H1 (cell line): ENCODE data around the gene INPP5E. TPM values are rescaled to one million over a fixed set of nuclear protein-coding genes. Genes with fewer than 3 reads are reported as not detected.

Source experiments
- CTCF ChIA-PET: fragments of 300-600 bp; sonication (Branson Sonifier 250); formaldehyde crosslinking; loops from one replicate; lab custom pipeline; 2021; ENCODE audit not compliant: partially characterized antibody; lab: Charles Lee
- POLR2A ChIA-PET: fragments of 300-600 bp; sonication (Branson Sonifier 250); formaldehyde crosslinking; loops from one replicate; lab custom pipeline; 2021; ENCODE audit warnings: inconsistent platforms; ENCODE audit not compliant: partially characterized antibody; lab: Charles Lee
- DNase-seq, 2 experiments: peaks; one replicate each; pipeline versions ENCODE4 v3.0.0 to v3.0.0-alpha.2; 2010 to 2022; ENCODE audit warnings: low spot score in 2 of 2, low read depth in 1 of 2, mixed read lengths in 1 of 2
- FAIRE-seq: peaks from 2 replicates; lab custom pipeline; 2011; peaks lifted over from hg19 to GRCh38; lab: Jason Lieb, UNC
- H2AFZ ChIP-seq: 2 replicates; pipeline ENCODE4 v1.8.1; 2012; ENCODE audit warnings: low read length, inconsistent platforms
- H2AK5ac ChIP-seq: 2 replicates; pipeline ENCODE4 v1.6.1; 2013; ENCODE audit warnings: low read depth, low read length
- H2BK120ac ChIP-seq: replicated peaks from 2 replicates; pipeline ENCODE3; 2013; ENCODE audit warnings: low read depth, low read length, inconsistent platforms
- H2BK12ac ChIP-seq: 2 replicates; pipeline ENCODE4 v1.6.1; 2013; ENCODE audit warnings: low read depth, low read length
- H2BK15ac ChIP-seq: 2 replicates; pipeline ENCODE4 v1.6.1; 2013; ENCODE audit warnings: low read length
- H2BK20ac ChIP-seq: 2 replicates; pipeline ENCODE4 v1.6.1; 2013; ENCODE audit warnings: low read length
- H2BK5ac ChIP-seq: 2 replicates; pipeline ENCODE4 v1.6.1; 2013; ENCODE audit warnings: low read depth, low read length
- H3K14ac ChIP-seq: 2 replicates; pipeline ENCODE4 v1.6.1; 2013; ENCODE audit warnings: inconsistent platforms; ENCODE audit not compliant: insufficient read length
- H3K18ac ChIP-seq: 2 replicates; pipeline ENCODE4 v1.6.1; 2013; ENCODE audit warnings: low read length; ENCODE audit errors: extremely low read depth
- H3K23ac ChIP-seq: 2 replicates; pipeline ENCODE4 v1.6.1; 2013; ENCODE audit warnings: inconsistent platforms; ENCODE audit not compliant: insufficient read length
- H3K23me2 ChIP-seq: 2 replicates; pipeline ENCODE4 v1.6.1; 2013; ENCODE audit warnings: low read depth, low read length
- H3K27ac ChIP-seq: 2 replicates; pipeline ENCODE4 v1.6.1; 2011; ENCODE audit warnings: low read depth, low read length, inconsistent platforms
- H3K27me3 ChIP-seq, 4 experiments: replicated peaks in 1 of 4; 1 replicate in 1 of 4; 2 replicates in 3 of 4; pipeline versions ENCODE4 v1.6.1 to v1.8.1; 2011 to 2013; ENCODE audit warnings: low read length in 3 of 4, mild to moderate bottlenecking in 3 of 4, inconsistent platforms in 2 of 4, mixed read lengths in 2 of 4, moderate library complexity in 1 of 4; ENCODE audit not compliant: control insufficient read depth in 3 of 4, insufficient read depth in 3 of 4; ENCODE audit errors: extremely low read depth in 1 of 4
- H3K36me3 ChIP-seq, 4 experiments: 2 replicates each; pipeline versions ENCODE4 v1.6.1 to v1.8.1; 2011 to 2013; ENCODE audit warnings: mild to moderate bottlenecking in 4 of 4, low read length in 3 of 4, moderate library complexity in 2 of 4, control low read depth in 1 of 4, inconsistent platforms in 1 of 4; ENCODE audit not compliant: insufficient read depth in 4 of 4, control insufficient read depth in 2 of 4
- H3K4ac ChIP-seq: replicated peaks from 2 replicates; pipeline ENCODE3; 2013; ENCODE audit warnings: low read length, low read depth, mixed read lengths, inconsistent platforms; ENCODE audit not compliant: insufficient read length
- H3K4me1 ChIP-seq, 4 experiments: replicated peaks in 1 of 4; 1 replicate in 1 of 4; 2 replicates in 3 of 4; pipeline versions ENCODE4 v1.6.1 to v1.8.1; 2011 to 2013; ENCODE audit warnings: low read length in 3 of 4, inconsistent platforms in 2 of 4, mixed read lengths in 1 of 4; ENCODE audit not compliant: insufficient read depth in 4 of 4, control insufficient read depth in 3 of 4
- H3K4me2 ChIP-seq, 2 experiments: 2 replicates each; pipeline versions ENCODE4 v1.6.1 to v1.8.1; 2011 to 2013; ENCODE audit warnings: low read depth in 2 of 2, low read length in 2 of 2, control low read depth in 1 of 2, inconsistent platforms in 1 of 2, mild to moderate bottlenecking in 1 of 2; ENCODE audit not compliant: insufficient read depth in 1 of 2
- H3K4me3 ChIP-seq, 4 experiments: fragments of 200-600, 300-600 bp in 1 of 4; sonication (generic), shearing (Covaris generic), sonication (Bioruptor Twin) in 1 of 4; 2 replicates each; pipeline versions ENCODE4 v1.5.1 to v1.8.1; 2011 to 2016; ENCODE audit warnings: low read length in 4 of 4, low read depth in 3 of 4, control low read depth in 2 of 4, inconsistent platforms in 2 of 4, mild to moderate bottlenecking in 2 of 4, mixed read lengths in 1 of 4, moderate library complexity in 1 of 4; ENCODE audit not compliant: insufficient read depth in 2 of 4; ENCODE audit errors: extremely low read depth in 1 of 4
- H3K56ac ChIP-seq: replicated peaks from 2 replicates; pipeline ENCODE3; 2013; ENCODE audit warnings: low read depth, mild to moderate bottlenecking, mixed read lengths, low read length, inconsistent platforms; ENCODE audit not compliant: insufficient read length
- H3K79me1 ChIP-seq: 2 replicates; pipeline ENCODE4 v1.6.1; 2013; ENCODE audit warnings: low read depth, low read length, control low read depth
- H3K79me2 ChIP-seq, 2 experiments: 2 replicates each; pipeline versions ENCODE4 v1.6.1 to v1.8.1; 2012 to 2013; ENCODE audit warnings: low read length in 2 of 2, mild to moderate bottlenecking in 2 of 2, inconsistent platforms in 1 of 2; ENCODE audit not compliant: insufficient read depth in 2 of 2, control insufficient read depth in 1 of 2
- H3K9ac ChIP-seq, 4 experiments: replicated peaks in 1 of 4; 1 replicate in 1 of 4; 2 replicates in 3 of 4; pipeline versions ENCODE4 v1.6.1 to v1.8.1; 2011 to 2013; ENCODE audit warnings: low read depth in 3 of 4, low read length in 3 of 4, control low read depth in 2 of 4, mild to moderate bottlenecking in 2 of 4, moderate library complexity in 2 of 4, inconsistent platforms in 1 of 4; ENCODE audit errors: extremely low read depth in 1 of 4
- H3K9me3 ChIP-seq, 2 experiments: 2 replicates each; pipeline versions ENCODE4 v1.6.1 to v1.8.1; 2012 to 2013; ENCODE audit warnings: mild to moderate bottlenecking in 2 of 2, moderate library complexity in 2 of 2, control low read depth in 1 of 2, inconsistent platforms in 1 of 2, low read depth in 1 of 2, low read length in 1 of 2, mixed read lengths in 1 of 2; ENCODE audit not compliant: insufficient read depth in 2 of 2
- H4K20me1 ChIP-seq, 2 experiments: replicated peaks in 1 of 2; 2 replicates each; pipeline versions ENCODE3 to v1.8.1; 2011 to 2013; ENCODE audit warnings: inconsistent platforms in 2 of 2, low read length in 2 of 2, mild to moderate bottlenecking in 1 of 2; ENCODE audit not compliant: insufficient read depth in 2 of 2, control insufficient read depth in 1 of 2
- H4K5ac ChIP-seq: 2 replicates; pipeline ENCODE4 v1.6.1; 2013; ENCODE audit warnings: low read length, low read depth, mixed read lengths, inconsistent platforms; ENCODE audit not compliant: insufficient read length
- H4K8ac ChIP-seq: 2 replicates; pipeline ENCODE4 v1.8.0; 2013; ENCODE audit warnings: mild to moderate bottlenecking, moderate library complexity, low read length, inconsistent platforms; ENCODE audit not compliant: insufficient read depth; ENCODE audit errors: extremely low read depth
- H4K91ac ChIP-seq: replicated peaks from 2 replicates; pipeline ENCODE3; 2013; ENCODE audit warnings: low read length, mixed read lengths, inconsistent platforms; ENCODE audit not compliant: insufficient read length
- CBX8 ChIP-seq: fragments of 300-800, 300-1000 bp; sonication (generic); IDR thresholded peaks from 2 replicates; pipeline ENCODE4 v1.7.1; 2016; ENCODE audit warnings: low read depth, low read length, borderline replicate concordance
- HDAC6 ChIP-seq: IDR thresholded peaks from one replicate; pipeline ENCODE4 v1.7.1; 2012; ENCODE audit warnings: low read depth, mild to moderate bottlenecking, inconsistent platforms, low read length, moderate library complexity
- SIN3A ChIP-seq, 2 experiments: IDR thresholded peaks in 1 of 2; conservative IDR thresholded peaks in 1 of 2; 2 replicates each; pipeline ENCODE4 v1.6.1; 2011 to 2012; ENCODE audit warnings: low read length in 2 of 2, improper control_type of control experiment in 1 of 2, low read depth in 1 of 2, mild to moderate bottlenecking in 1 of 2
- WGBS, 2 experiments: shearing (Covaris generic) in 1 of 2; methylation state at CpG; one replicate each; pipeline versions ENCODE4 v1.1.6 to v1.1.7; 2013 to 2015; ENCODE audit warnings: low lambda C conversion rate in 2 of 2, mixed read lengths in 2 of 2, inconsistent platforms in 1 of 2, low coverage in 1 of 2, missing lambda C conversion rate in 1 of 2; ENCODE audit not compliant: insufficient replicate concordance in 2 of 2, insufficient coverage in 1 of 2, insufficient read length in 1 of 2; ENCODE audit errors: extremely low coverage in 1 of 2, missing lambda C conversion rate in 1 of 2; 5-methylcytosine and 5-hydroxymethylcytosine counted together
- polyA plus RNA-seq, 7 experiments: library from polyadenylated mRNA; depleted of rRNA in 3 of 7; stranded (reverse) in 5 of 7; unstranded in 2 of 7; fragments of >200 nt in 5 of 7; fragments of 200-250 nt in 2 of 7; gene quantifications; 1 replicate in 5 of 7; 2 replicates in 1 of 7; 4 replicates in 1 of 7; pipeline versions ENCODE4 v1.2.1 to v1.2.3, GENCODE V29; 2011 to 2013; ENCODE audit warnings: missing spikeins in 2 of 7, mixed read lengths in 2 of 7
- total RNA-seq: library from RNA; stranded (reverse); fragmentation: NEBNext Ultra II Directional; extraction: Animal tissue kit (Norgen Biotek cat#: 25700); gene quantifications from 2 replicates; pipeline ENCODE4 v1.2.1, GENCODE V29; 2021

INPP5E gene
- total and polyA plus RNA-seq, 2 of the 8 experiments (the other 6 are each of a cell fraction or from before 2014, with no cell fraction given), result 8.7 to 11.3 TPM

DNA sequence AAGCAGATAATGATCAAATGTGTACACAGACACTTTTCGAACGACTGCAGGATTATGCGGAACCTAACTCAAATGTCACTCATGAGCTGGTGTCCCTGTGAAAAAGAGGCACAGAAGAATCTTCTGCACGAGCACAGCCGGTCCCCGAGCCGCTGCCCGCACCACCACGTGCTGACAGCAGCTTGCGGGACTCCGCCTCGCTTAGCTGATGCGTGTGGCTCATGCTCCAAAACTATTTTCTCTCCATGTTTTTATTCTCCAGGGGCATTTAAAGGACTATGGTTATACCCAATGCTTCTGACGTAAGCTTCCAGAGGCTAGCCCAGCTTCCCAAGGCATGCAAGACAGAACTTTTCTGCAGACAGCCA is 33.7 kb upstream of the INPP5E start:
- Histone ChIP-seq H3K18ac (no peak overlapping the region), H3K4me1 (no peaks in the 10 kb centered on the region), H3K79me1 (peaks cover 5% of the 10 kb centered on the region), H3K9ac (no peak overlapping the region), H2BK20ac (no peak overlapping the region), H4K8ac (no peak overlapping the region), H4K91ac (no peak overlapping the region), H3K4ac (no peak overlapping the region), H2BK120ac (no peak overlapping the region), H3K23me2 (no peaks in the 10 kb centered on the region), H3K14ac (no peak overlapping the region), H3K79me2 (peaks cover 0 to 67% of the 10 kb centered on the region in 2 experiments; a peak in 3 of 4 replicates), H3K56ac (no peak overlapping the region), H3K27ac (no peak overlapping the region), H3K9me3 (no peaks in the 10 kb centered on the region), H2AFZ (no peak overlapping the region), H3K27me3 (no peaks in the 10 kb centered on the region), H2BK15ac (no peak overlapping the region), H4K5ac (no peak overlapping the region), H2AK5ac (no peak overlapping the region), H3K4me2 (no peak overlapping the region), H3K4me3 (no peak overlapping the region), H3K36me3 (peaks cover 52 to 77% (median 72%) of the 10 kb centered on the region in 4 experiments), H4K20me1 (peaks cover 19 to 43% of the 10 kb centered on the region in 2 experiments), H2BK5ac (no peak overlapping the region), H3K23ac (no peak overlapping the region), H2BK12ac (no peak overlapping the region)
- FAIRE-seq, result no peak
- CTCF ChIA-PET, result interaction anchor here (2.2 kb wide), 1 partner anchor 12 kb away, joined by 10 read pairs; no protein-coding TSS in a partner anchor
- TF ChIP-seq CBX8 (no peak), SIN3A (conservative IDR thresholded peaks at IDR 0.05 in 1 of 2, IDR thresholded peaks at IDR 0.05 in 1 of 2; ENCODE audit: low read depth in 1 of 2, low read length in 2 of 2) (no peak), HDAC6 (no peak)
- POLR2A ChIA-PET, result interaction anchor here (0.6 to 2.1 kb wide), 5 partner anchors 8 to 115 kb away, joined by 3 to 12 read pairs (median 4); no protein-coding TSS in a partner anchor
- 93% methylated on average over 14 of the region's 14 CpGs; no CpG with 5 or more reads in 1 of the 2 experiments for WGBS, 2 experiments
- DNase-seq, result no peak
